ENCODE data around the gene PDE6G. TPM values are rescaled to one million over a fixed set of nuclear protein-coding genes. Genes with fewer than 3 reads are reported as not detected.

PDE6G gene
- total and polyA plus RNA-seq, 4 donors = 0.43 to 0.58 TPM; not detected in 2

Small RNA genes lying within 50 kb of the gene (microRNA-seq; reads per million reads assigned to microRNA genes)
- gene MIR6786 = 0.99 to 1.2 reads per million in 2 donors

Other genes with a start within 250 kb of the PDE6G start
- gene ACTG1, start 143.7 kb downstream of the PDE6G start, total RNA-seq = 1,000 to 10,000 TPM; 2,309 to 2,547 TPM
- 1,000 to 10,000 TPM; 1,438 to 2,310 TPM for gene ACTG1, start 143.7 kb downstream of the PDE6G start, polyA plus RNA-seq
- gene FSCN2, start 128.2 kb downstream of the PDE6G start, total RNA-seq = 1 to 10 TPM; 3.0 to 3.1 TPM
- gene FSCN2, start 128.2 kb downstream of the PDE6G start, polyA plus RNA-seq = 1 to 10 TPM; 1.0 to 1.3 TPM
- gene FAAP100, start 104.2 kb downstream of the PDE6G start, total RNA-seq = 10 to 100 TPM; 20.9 to 32.2 TPM
- gene FAAP100, start 104.2 kb downstream of the PDE6G start, polyA plus RNA-seq = 10 to 100 TPM in 1 of 2 donors, 1 to 10 TPM in 1; 8.8 to 48.4 TPM
- 10 to 100 TPM; 74.4 to 94.3 TPM for gene NPLOC4, start 19.4 kb downstream of the PDE6G start, total RNA-seq
- gene NPLOC4, start 19.4 kb downstream of the PDE6G start, polyA plus RNA-seq = 10 to 100 TPM; 26.7 to 66.8 TPM
- under 1 TPM; 0.29 to 0.66 TPM for gene TSPAN10, start 19.3 kb downstream of the PDE6G start, total RNA-seq
- under 1 TPM; 0.25 to 0.28 TPM for gene TSPAN10, start 19.3 kb downstream of the PDE6G start, polyA plus RNA-seq
- gene OXLD1, start 10.1 kb upstream of the PDE6G start, total RNA-seq = 10 to 100 TPM; 14.0 to 20.0 TPM
- gene OXLD1, start 10.1 kb upstream of the PDE6G start, polyA plus RNA-seq = 10 to 100 TPM; 24.8 to 59.3 TPM
- 10 to 100 TPM; 13.0 to 13.4 TPM for gene CCDC137, start 10.2 kb upstream of the PDE6G start, total RNA-seq
- gene CCDC137, start 10.2 kb upstream of the PDE6G start, polyA plus RNA-seq = 10 to 100 TPM in 1 of 2 donors, 1 to 10 TPM in 1; 7.9 to 13.7 TPM
- gene ARL16, start 27.3 kb upstream of the PDE6G start, total RNA-seq = 10 to 100 TPM; 20.5 to 29.7 TPM
- 10 to 100 TPM; 38.4 to 87.4 TPM for gene ARL16, start 27.3 kb upstream of the PDE6G start, polyA plus RNA-seq
- gene HGS, start 27.5 kb upstream of the PDE6G start, total RNA-seq = 10 to 100 TPM; 88.1 to 88.7 TPM
- 100 to 1,000 TPM in 1 of 2 donors, 10 to 100 TPM in 1; 49.1 to 277 TPM for gene HGS, start 27.5 kb upstream of the PDE6G start, polyA plus RNA-seq
- 10 to 100 TPM; 21.1 to 27.1 TPM for gene MRPL12, start 46.8 kb upstream of the PDE6G start, total RNA-seq
- 10 to 100 TPM; 40.1 to 57.7 TPM for gene MRPL12, start 46.8 kb upstream of the PDE6G start, polyA plus RNA-seq
- 1 to 10 TPM; 2.1 to 3.0 TPM for gene SLC25A10, start 55.7 kb upstream of the PDE6G start, total RNA-seq
- 1 to 10 TPM; 2.9 to 6.4 TPM for gene SLC25A10, start 55.7 kb upstream of the PDE6G start, polyA plus RNA-seq
- under 1 TPM; 0.39 to 0.63 TPM for gene GCGR, start 147.6 kb upstream of the PDE6G start, total RNA-seq
- not detected for gene GCGR, start 147.6 kb upstream of the PDE6G start, polyA plus RNA-seq
- gene MCRIP1, start 176.7 kb upstream of the PDE6G start, total RNA-seq = 100 to 1,000 TPM in 1 of 2 donors, 10 to 100 TPM in 1; 93.5 to 105 TPM
- 100 to 1,000 TPM; 158 to 310 TPM for gene MCRIP1, start 176.7 kb upstream of the PDE6G start, polyA plus RNA-seq
- gene PPP1R27, start 178.5 kb upstream of the PDE6G start, total RNA-seq = not detected
- under 1 TPM in 1 of 2 donors, not detected in 1; 0.41 TPM for gene PPP1R27, start 178.5 kb upstream of the PDE6G start, polyA plus RNA-seq
- 100 to 1,000 TPM; 407 to 436 TPM for gene P4HB, start 204.0 kb upstream of the PDE6G start, total RNA-seq
- gene P4HB, start 204.0 kb upstream of the PDE6G start, polyA plus RNA-seq = 100 to 1,000 TPM; 275 to 537 TPM
- 100 to 1,000 TPM; 303 to 422 TPM for gene ARHGDIA, start 214.8 kb upstream of the PDE6G start, total RNA-seq
- gene ARHGDIA, start 214.8 kb upstream of the PDE6G start, polyA plus RNA-seq = 100 to 1,000 TPM; 163 to 310 TPM
- gene ALYREF, start 235.0 kb upstream of the PDE6G start, total RNA-seq = 10 to 100 TPM; 38.6 to 43.3 TPM
- gene ALYREF, start 235.0 kb upstream of the PDE6G start, polyA plus RNA-seq = 10 to 100 TPM; 29.7 to 36.1 TPM
- gene ANAPC11, start 235.2 kb upstream of the PDE6G start, total RNA-seq = 10 to 100 TPM; 65.6 to 80.1 TPM
- gene ANAPC11, start 235.2 kb upstream of the PDE6G start, polyA plus RNA-seq = 100 to 1,000 TPM; 190 to 195 TPM
- 1 to 10 TPM in 1 of 2 donors, under 1 TPM in 1; 0.58 to 1.0 TPM for gene NPB, start 245.7 kb upstream of the PDE6G start, total RNA-seq
- gene NPB, start 245.7 kb upstream of the PDE6G start, polyA plus RNA-seq = 1 to 10 TPM in 1 of 2 donors, not detected in 1; 2.4 TPM